ENCODE results near the gene ADAMTS17. TPM values are rescaled to one million over a fixed set of nuclear protein-coding genes. Genes with fewer than 3 reads are reported as not detected.

ADAMTS17 gene
- total RNA-seq, 1 experiment from 2014 or later: 4.2 TPM

DNA sequence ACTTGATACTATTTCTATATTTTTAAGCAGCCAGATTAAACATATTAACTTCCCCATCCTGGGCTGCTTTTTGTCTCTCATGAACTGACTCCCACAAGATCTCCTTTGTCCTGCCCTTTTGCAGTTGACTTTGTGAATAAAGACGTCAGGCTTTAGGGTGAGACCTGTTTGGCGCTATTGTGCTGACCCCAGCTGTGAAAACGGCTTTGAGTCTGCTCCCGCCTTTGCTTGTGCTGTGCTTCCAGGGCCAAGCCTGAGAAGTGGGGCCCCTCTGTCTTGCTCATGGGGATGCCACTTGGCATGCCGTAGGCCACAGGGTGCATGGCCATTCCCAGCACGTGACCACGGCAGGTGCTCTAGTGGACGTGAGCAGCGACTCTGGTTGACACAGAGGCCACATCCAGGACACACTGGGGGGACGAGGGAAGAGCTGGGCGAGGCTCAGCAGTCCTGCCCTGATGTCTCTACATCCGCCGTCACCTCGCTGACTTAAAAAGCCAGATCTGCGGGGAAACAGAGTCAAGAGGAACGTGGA, 339.6 kb downstream of the ADAMTS17 start:
- H3K27me3 ChIP-seq (ENCODE audit: insufficient read depth, low read length): no peaks in the 10 kb centered on the region
- no peak for TF ChIP-seq EGR1 (IDR thresholded peaks at IDR 0.05; ENCODE audit: low read depth)
- TF ChIP-seq POLR2A (IDR thresholded peaks at IDR 0.05; ENCODE audit: borderline replicate concordance, extremely low read depth, insufficient read depth, insufficient read length): no peak
- no peak for TF ChIP-seq CBX3 (IDR thresholded peaks at IDR 0.05; ENCODE audit: low read depth)
- TF ChIP-seq ZFX (IDR thresholded peaks at IDR 0.05): no peak
- TF ChIP-seq EZH2phosphoT487 (IDR thresholded peaks at IDR 0.05; ENCODE audit: borderline replicate concordance): no peak
- TF ChIP-seq, protein P1, sequence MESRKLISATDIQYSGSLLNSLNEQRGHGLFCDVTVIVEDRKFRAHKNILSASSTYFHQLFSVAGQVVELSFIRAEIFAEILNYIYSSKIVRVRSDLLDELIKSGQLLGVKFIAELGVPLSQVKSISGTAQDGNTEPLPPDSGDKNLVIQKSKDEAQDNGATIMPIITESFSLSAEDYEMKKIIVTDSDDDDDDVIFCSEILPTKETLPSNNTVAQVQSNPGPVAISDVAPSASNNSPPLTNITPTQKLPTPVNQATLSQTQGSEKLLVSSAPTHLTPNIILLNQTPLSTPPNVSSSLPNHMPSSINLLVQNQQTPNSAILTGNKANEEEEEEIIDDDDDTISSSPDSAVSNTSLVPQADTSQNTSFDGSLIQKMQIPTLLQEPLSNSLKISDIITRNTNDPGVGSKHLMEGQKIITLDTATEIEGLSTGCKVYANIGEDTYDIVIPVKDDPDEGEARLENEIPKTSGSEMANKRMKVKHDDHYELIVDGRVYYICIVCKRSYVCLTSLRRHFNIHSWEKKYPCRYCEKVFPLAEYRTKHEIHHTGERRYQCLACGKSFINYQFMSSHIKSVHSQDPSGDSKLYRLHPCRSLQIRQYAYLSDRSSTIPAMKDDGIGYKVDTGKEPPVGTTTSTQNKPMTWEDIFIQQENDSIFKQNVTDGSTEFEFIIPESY (IDR thresholded peaks at IDR 0.05; ENCODE audit: extremely low read depth, insufficient replicate concordance, low read length): no peak
- no peak for TF ChIP-seq ZNF274 (IDR thresholded peaks at IDR 0.05; ENCODE audit: low read depth, low read length)
- no peak for TF ChIP-seq ELF1 (IDR thresholded peaks at IDR 0.05; ENCODE audit: borderline replicate concordance, low read depth)
- TF ChIP-seq RAD21 (IDR thresholded peaks at IDR 0.05; ENCODE audit: low read depth): no peak
- no peak for TF ChIP-seq FOSL1 (IDR thresholded peaks at IDR 0.05; ENCODE audit: low read depth)
- TF ChIP-seq POLR2AphosphoS5 (IDR thresholded peaks at IDR 0.05; ENCODE audit: low read depth, low read length): no peak
- TF ChIP-seq, protein P2, sequence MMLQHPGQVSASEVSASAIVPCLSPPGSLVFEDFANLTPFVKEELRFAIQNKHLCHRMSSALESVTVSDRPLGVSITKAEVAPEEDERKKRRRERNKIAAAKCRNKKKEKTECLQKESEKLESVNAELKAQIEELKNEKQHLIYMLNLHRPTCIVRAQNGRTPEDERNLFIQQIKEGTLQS (IDR thresholded peaks at IDR 0.05): no peak
- TF ChIP-seq EZH2 (IDR thresholded peaks at IDR 0.05): no peak

More for the DNA sequence above, 339.6 kb downstream of the ADAMTS17 start:
- CTCF ChIA-PET: no interaction called here
- no peak for ATAC-seq
- RAD21 ChIA-PET (ENCODE audit: low non-redundant PET in 1 of 2, low total read pairs in 2 of 2, uncharacterized antibody in 2 of 2, unreplicated experiment in 2 of 2): no interaction called here
- DNase-seq (ENCODE audit: low read depth, low spot score): no peak
- Histone ChIP-seq H3K27ac (ENCODE audit: low read depth, low read length) (no peak overlapping the region), H3K9ac (ENCODE audit: low read length) (no peak overlapping the region), H2AFZ (ENCODE audit: low read depth, low read length, poor library complexity, severe bottlenecking) (no peak overlapping the region), H3K4me1 (ENCODE audit: control insufficient read depth in 1 of 2, insufficient read depth in 2 of 2, low read length in 2 of 2) (no peaks in the 10 kb centered on the region; a peak in 1 of 4 replicates), H3K79me2 (ENCODE audit: insufficient read depth, low read length) (no peaks in the 10 kb centered on the region), H3K9me2 (ENCODE audit: insufficient read depth) (no peaks in the 10 kb centered on the region), H4K20me1 (ENCODE audit: insufficient read depth) (no peaks in the 10 kb centered on the region), H3K36me3 (ENCODE audit: control insufficient read depth in 1 of 2, insufficient read depth in 2 of 2, low read length in 2 of 2) (no peaks in the 10 kb centered on the region), H3K4me3 (replicated peaks in 1 of 2; ENCODE audit: low read depth in 1 of 2, low read length in 2 of 2) (no peak overlapping the region), H3K4me2 (ENCODE audit: low read length) (no peak overlapping the region), H3K9me3 (ENCODE audit: control insufficient read depth in 1 of 2, insufficient read depth in 1 of 2, low read depth in 1 of 2, low read length in 2 of 2) (no peaks in the 10 kb centered on the region)
- intact Hi-C loops (cut with micrococcal nuclease): no loop called here
- POLR2A ChIA-PET: no interaction called here
- no TSS peak for BruUV-seq (replicated peaks)

Data from HCT116 (cell line).